H1 (cell line): ENCODE results near the gene ZNF121. TPM values are rescaled to one million over a fixed set of nuclear protein-coding genes. Genes with fewer than 3 reads are reported as not detected.

Experiments used
- BRCA1 ChIP-seq: IDR thresholded peaks from 2 replicates; pipeline ENCODE4 v1.6.1; 2012; ENCODE audit warnings: low read depth, low read length, improper control_type of control experiment
- polyA plus RNA-seq, 7 experiments: library from polyadenylated mRNA; depleted of rRNA in 3 of 7; stranded (reverse) in 5 of 7; unstranded in 2 of 7; fragments of >200 nt in 5 of 7; fragments of 200-250 nt in 2 of 7; gene quantifications; 1 replicate in 5 of 7; 2 replicates in 1 of 7; 4 replicates in 1 of 7; pipeline versions ENCODE4 v1.2.1 to v1.2.3, GENCODE V29; 2011 to 2013; ENCODE audit warnings: missing spikeins in 2 of 7, mixed read lengths in 2 of 7
- total RNA-seq: library from RNA; stranded (reverse); fragmentation: NEBNext Ultra II Directional; extraction: Animal tissue kit (Norgen Biotek cat#: 25700); gene quantifications from 2 replicates; pipeline ENCODE4 v1.2.1, GENCODE V29; 2021

ZNF121 gene
- total and polyA plus RNA-seq, 2 of the 8 experiments (the other 6 are each of a cell fraction or from before 2014, with no cell fraction given), result 22.2 to 220 TPM

DNA sequence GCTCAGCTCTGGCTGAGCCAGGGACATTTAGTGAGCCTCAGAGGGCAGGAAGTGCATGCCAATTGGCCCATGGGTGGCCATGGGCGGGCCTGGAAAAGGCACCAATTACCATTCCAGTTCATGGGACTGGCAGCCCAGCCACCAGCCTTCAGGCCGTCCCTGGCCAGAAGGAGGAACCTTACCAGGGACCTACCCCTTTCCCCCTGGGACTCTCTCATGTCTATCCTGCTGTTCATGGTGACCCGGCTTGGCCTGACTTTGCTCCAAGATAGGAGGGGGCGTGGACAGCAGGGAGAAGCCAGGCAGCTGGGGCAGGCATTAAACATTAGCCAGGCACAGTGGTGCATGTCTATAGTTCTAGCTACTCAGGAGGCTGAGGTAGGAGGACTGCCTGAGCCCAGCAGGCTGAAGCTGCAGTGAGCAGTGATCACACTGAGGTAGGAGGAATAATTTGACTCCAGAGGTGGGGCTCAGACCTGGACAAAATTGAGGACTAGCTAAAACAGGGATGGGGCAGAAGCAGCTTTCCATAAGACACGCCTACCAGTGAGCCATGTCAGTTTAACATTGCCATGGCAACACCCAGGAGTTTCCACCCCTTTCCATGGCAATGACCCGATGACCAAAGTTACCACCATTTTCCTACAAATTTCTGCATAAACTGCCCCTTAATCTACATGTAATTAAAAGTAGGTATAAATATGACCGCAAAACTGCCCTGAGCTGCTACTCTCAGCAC lies 31.6 kb downstream of the ZNF121 start (continued):
- TF ChIP-seq BRCA1, result no peak
- TF ChIP-seq, all 59 proteins: peak for 0
